MM.1S (cell line): ENCODE results near the gene ZNRF3.

Source experiments
- DNase-seq: peaks from one replicate; pipeline ENCODE4 v3.0.0-alpha.2; 2015
- H2AFZ ChIP-seq: fragments of 300-600 bp; sonication (generic); 2 replicates; pipeline ENCODE4 v1.6.0; 2016; ENCODE audit warnings: antibody characterized with exemption, low read length
- H3F3A ChIP-seq: fragments of 300-600 bp; sonication (generic); 2 replicates; pipeline ENCODE4 v1.6.1; 2016; ENCODE audit warnings: mild to moderate bottlenecking, antibody characterized with exemption, low read length, moderate library complexity, mixed read lengths; ENCODE audit not compliant: insufficient read depth
- H3K27ac ChIP-seq: fragments of 300-600 bp; sonication (generic); 2 replicates; pipeline ENCODE4 v1.5.1; 2016; ENCODE audit warnings: mild to moderate bottlenecking, low read length
- H3K27me3 ChIP-seq: fragments of 300-600 bp; sonication (generic); replicated peaks from 2 replicates; pipeline ENCODE4 v1.6.0; 2016; ENCODE audit warnings: low read length; ENCODE audit not compliant: insufficient read depth
- H3K36me3 ChIP-seq: fragments of 300-600 bp; sonication (generic); replicated peaks from 2 replicates; pipeline ENCODE4 v1.6.1; 2016; ENCODE audit warnings: mild to moderate bottlenecking, low read length, mixed read lengths; ENCODE audit not compliant: insufficient read depth
- H3K4me1 ChIP-seq: fragments of 300-600 bp; sonication (generic); 2 replicates; pipeline ENCODE4 v1.6.1; 2016; ENCODE audit warnings: low read length, mixed read lengths
- H3K4me2 ChIP-seq: fragments of 300-600 bp; sonication (generic); 2 replicates; pipeline ENCODE4 v1.6.0; 2016; ENCODE audit warnings: low read depth, low read length
- H3K4me3 ChIP-seq: fragments of 300-600 bp; sonication (generic); 2 replicates; pipeline ENCODE4 v1.5.1; 2016; ENCODE audit warnings: low read length, mixed read lengths
- H3K79me2 ChIP-seq: fragments of 300-600 bp; sonication (generic); 2 replicates; pipeline ENCODE4 v1.6.1; 2016; ENCODE audit warnings: mixed run types, low read length, mixed read lengths
- H3K9ac ChIP-seq: fragments of 300-600 bp; sonication (generic); 2 replicates; pipeline ENCODE4 v1.6.1; 2016; ENCODE audit warnings: low read length, mixed read lengths
- H3K9me2 ChIP-seq: fragments of 300-600 bp; sonication (generic); replicated peaks from 2 replicates; pipeline ENCODE4 v1.6.1; 2016; ENCODE audit warnings: mild to moderate bottlenecking, low read length, mixed read lengths; ENCODE audit not compliant: insufficient read depth
- H3K9me3 ChIP-seq: fragments of 300-600 bp; sonication (generic); replicated peaks from 2 replicates; pipeline ENCODE4 v1.6.1; 2016; ENCODE audit warnings: mild to moderate bottlenecking, low read length, mixed read lengths; ENCODE audit not compliant: insufficient read depth
- H4K20me1 ChIP-seq: fragments of 300-600 bp; sonication (generic); 2 replicates; pipeline ENCODE4 v1.6.1; 2016; ENCODE audit warnings: mild to moderate bottlenecking, low read length, moderate library complexity, mixed read lengths; ENCODE audit not compliant: insufficient read depth
- CTCF ChIP-seq: fragments of 300-600 bp; sonication (generic); IDR thresholded peaks from 2 replicates; pipeline ENCODE4 v1.5.1; 2016; ENCODE audit warnings: antibody characterized with exemption, low read length, mixed read lengths
- EZH2 ChIP-seq: fragments of 300-600 bp; sonication (generic); optimal IDR thresholded peaks from 2 replicates; pipeline ENCODE3; 2017; ENCODE audit warnings: low read depth, mild to moderate bottlenecking, antibody characterized with exemption, low read length, mixed read lengths
- EZH2phosphoT487 ChIP-seq: fragments of 300-600 bp; sonication (generic); IDR thresholded peaks from 2 replicates; pipeline ENCODE4 v1.6.1; 2018; ENCODE audit warnings: antibody characterized with exemption, low read length

Gene ZNRF3

GRCh38 chr22:29043906-29044575, 160.7 kb downstream of the ZNRF3 start:
- Histone ChIP-seq H3K4me1 (no peaks in the 10 kb centered on the region), H2AFZ (no peak overlapping the region), H3K27ac (no peak overlapping the region), H3F3A (no peaks in the 10 kb centered on the region), H3K27me3 (no peaks in the 10 kb centered on the region), H3K36me3 (no peaks in the 10 kb centered on the region), H4K20me1 (no peaks in the 10 kb centered on the region), H3K9ac (no peak overlapping the region), H3K9me2 (no peaks in the 10 kb centered on the region), H3K9me3 (no peaks in the 10 kb centered on the region), H3K4me2 (no peak overlapping the region), H3K4me3 (no peak overlapping the region), H3K79me2 (no peaks in the 10 kb centered on the region)
- no peak for DNase-seq
- TF ChIP-seq EZH2 (no peak), CTCF (no peak), EZH2phosphoT487 (no peak)

GRCh38 chr22:29044657-29045176, 161.3 kb downstream of the ZNRF3 start:
- Histone ChIP-seq H3K79me2 (no peaks in the 10 kb centered on the region), H3K9me2 (no peaks in the 10 kb centered on the region), H3K27me3 (no peaks in the 10 kb centered on the region), H4K20me1 (no peaks in the 10 kb centered on the region), H3K4me2 (no peak overlapping the region), H3K27ac (no peak overlapping the region), H3K4me1 (no peaks in the 10 kb centered on the region), H2AFZ (no peak overlapping the region), H3F3A (no peaks in the 10 kb centered on the region), H3K9ac (no peak overlapping the region), H3K4me3 (no peak overlapping the region), H3K36me3 (no peaks in the 10 kb centered on the region), H3K9me3 (no peaks in the 10 kb centered on the region)
- DNase-seq = no peak
- TF ChIP-seq CTCF = no peak
- no peak for TF ChIP-seq EZH2
- TF ChIP-seq EZH2phosphoT487 = no peak

- TF ChIP-seq EZH2 (no peak), CTCF (no peak), EZH2phosphoT487 (no peak)
- Histone ChIP-seq H3K36me3 (no peaks in the 10 kb centered on the region), H3K9me3 (no peaks in the 10 kb centered on the region), H3K4me2 (no peak overlapping the region), H3K27ac (no peak overlapping the region), H3K4me3 (no peak overlapping the region), H2AFZ (no peak overlapping the region), H3K9me2 (no peaks in the 10 kb centered on the region), H3K9ac (no peak overlapping the region), H3K4me1 (no peaks in the 10 kb centered on the region), H4K20me1 (no peaks in the 10 kb centered on the region), H3K79me2 (no peaks in the 10 kb centered on the region), H3K27me3 (no peaks in the 10 kb centered on the region), H3F3A (no peaks in the 10 kb centered on the region)
- DNase-seq = no peak
These were observed 165.7 kb downstream of the ZNRF3 start for GRCh38 chr22:29048822-29049654.
